DOHH2 (cell line): Measurements from ENCODE around the gene MIAT.

ENCODE experiments used
- H3F3A ChIP-seq: fragments of 200-600 bp; sonication (generic), shearing (Covaris generic); 2 replicates; pipeline ENCODE4 v1.6.0; 2016; ENCODE audit warnings: antibody characterized with exemption, mild to moderate bottlenecking; ENCODE audit not compliant: control insufficient read depth, insufficient read depth
- H3K27ac ChIP-seq: fragments of 200-600 bp; sonication (generic); 2 replicates; pipeline ENCODE4 v1.5.1; 2014; ENCODE audit warnings: low read depth, mild to moderate bottlenecking, low read length, moderate library complexity
- H3K27me3 ChIP-seq: fragments of 200-600 bp; sonication (generic); 2 replicates; pipeline ENCODE4 v1.6.1; 2014; ENCODE audit warnings: mild to moderate bottlenecking, low read length, mixed read lengths; ENCODE audit not compliant: control insufficient read depth
- H3K36me3 ChIP-seq: fragments of 200-600 bp; sonication (generic); 2 replicates; pipeline ENCODE4 v1.6.1; 2014; ENCODE audit warnings: mild to moderate bottlenecking, low read length, moderate library complexity, mixed read lengths; ENCODE audit not compliant: control insufficient read depth
- H3K4me1 ChIP-seq: fragments of 200-600 bp; sonication (generic); 2 replicates; pipeline ENCODE4 v1.6.1; 2014; ENCODE audit warnings: mild to moderate bottlenecking, low read length, mixed read lengths; ENCODE audit not compliant: control insufficient read depth
- H3K4me2 ChIP-seq: fragments of 200-600 bp; sonication (generic); 2 replicates; pipeline ENCODE4 v1.6.0; 2014; ENCODE audit warnings: mild to moderate bottlenecking, low read length, moderate library complexity
- H3K4me3 ChIP-seq: fragments of 200-600 bp; sonication (generic); 2 replicates; pipeline ENCODE4 v1.5.1; 2014; ENCODE audit warnings: mild to moderate bottlenecking, low read length, mixed read lengths
- H3K79me2 ChIP-seq: fragments of 200-600 bp; sonication (generic); 2 replicates; pipeline ENCODE4 v1.6.1; 2014; ENCODE audit warnings: mild to moderate bottlenecking, low read length, mixed read lengths; ENCODE audit not compliant: control insufficient read depth
- H3K9me2 ChIP-seq: fragments of 200-600 bp; sonication (generic); replicated peaks from 2 replicates; pipeline ENCODE4 v1.6.1; 2014; ENCODE audit warnings: mild to moderate bottlenecking, low read length, mixed read lengths; ENCODE audit not compliant: control insufficient read depth
- H3K9me3 ChIP-seq: fragments of 200-600 bp; sonication (generic); 2 replicates; pipeline ENCODE4 v1.6.1; 2014; ENCODE audit warnings: antibody characterized with exemption, low read length, mixed read lengths; ENCODE audit not compliant: control insufficient read depth, insufficient read depth
- H4K20me1 ChIP-seq: fragments of 200-600 bp; sonication (generic); 2 replicates; pipeline ENCODE4 v1.6.0; 2014; ENCODE audit warnings: low read depth, mild to moderate bottlenecking, antibody characterized with exemption, low read length, moderate library complexity; ENCODE audit not compliant: control insufficient read depth, insufficient read depth
- EZH2phosphoT487 ChIP-seq: fragments of 200-600 bp; sonication (generic); IDR thresholded peaks from 2 replicates; pipeline ENCODE4 v1.6.1; 2017; ENCODE audit warnings: borderline replicate concordance, mild to moderate bottlenecking, antibody characterized with exemption, low read length, moderate library complexity, mixed read lengths
- TF ChIP-seq, protein P1 (sequence below): fragments of 200-600 bp; sonication (generic); IDR thresholded peaks from one replicate; pipeline ENCODE4 v1.5.1; 2014; ENCODE audit warnings: antibody characterized with exemption, mild to moderate bottlenecking, low read depth, low read length; ENCODE audit not compliant: poor library complexity, severe bottlenecking

The MIAT gene

DNA sequence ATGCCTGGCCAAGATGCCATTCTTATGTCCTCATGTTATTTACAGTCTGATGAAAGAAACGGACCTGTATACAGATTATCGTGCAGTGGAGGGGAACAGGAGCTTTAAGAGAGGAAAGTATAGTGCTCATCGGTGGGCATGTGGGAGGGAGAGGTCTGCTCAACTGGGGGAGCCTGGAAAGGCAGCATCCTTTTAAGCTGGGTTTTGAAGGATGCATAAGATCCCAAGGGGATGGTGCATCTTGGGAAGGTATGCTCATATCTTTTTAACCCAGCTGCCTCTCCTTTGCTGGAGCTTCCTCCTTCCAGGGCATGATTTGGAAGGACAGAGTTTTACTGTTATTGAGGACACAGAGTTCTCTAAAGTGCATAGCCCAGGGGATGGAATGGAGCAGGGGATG lies 34.8 kb downstream of the MIAT start:
- Histone ChIP-seq H3K79me2 (no peaks in the 10 kb centered on the region), H3K4me3 (no peak overlapping the region), H3K4me2 (no peak overlapping the region), H3K36me3 (no peaks in the 10 kb centered on the region), H3K27ac (no peak overlapping the region), H3K9me3 (no peaks in the 10 kb centered on the region), H3K27me3 (no peaks in the 10 kb centered on the region), H4K20me1 (no peaks in the 10 kb centered on the region), H3K9me2 (no peaks in the 10 kb centered on the region), H3F3A (no peaks in the 10 kb centered on the region), H3K4me1 (no peaks in the 10 kb centered on the region)
- TF ChIP-seq, protein P1, sequence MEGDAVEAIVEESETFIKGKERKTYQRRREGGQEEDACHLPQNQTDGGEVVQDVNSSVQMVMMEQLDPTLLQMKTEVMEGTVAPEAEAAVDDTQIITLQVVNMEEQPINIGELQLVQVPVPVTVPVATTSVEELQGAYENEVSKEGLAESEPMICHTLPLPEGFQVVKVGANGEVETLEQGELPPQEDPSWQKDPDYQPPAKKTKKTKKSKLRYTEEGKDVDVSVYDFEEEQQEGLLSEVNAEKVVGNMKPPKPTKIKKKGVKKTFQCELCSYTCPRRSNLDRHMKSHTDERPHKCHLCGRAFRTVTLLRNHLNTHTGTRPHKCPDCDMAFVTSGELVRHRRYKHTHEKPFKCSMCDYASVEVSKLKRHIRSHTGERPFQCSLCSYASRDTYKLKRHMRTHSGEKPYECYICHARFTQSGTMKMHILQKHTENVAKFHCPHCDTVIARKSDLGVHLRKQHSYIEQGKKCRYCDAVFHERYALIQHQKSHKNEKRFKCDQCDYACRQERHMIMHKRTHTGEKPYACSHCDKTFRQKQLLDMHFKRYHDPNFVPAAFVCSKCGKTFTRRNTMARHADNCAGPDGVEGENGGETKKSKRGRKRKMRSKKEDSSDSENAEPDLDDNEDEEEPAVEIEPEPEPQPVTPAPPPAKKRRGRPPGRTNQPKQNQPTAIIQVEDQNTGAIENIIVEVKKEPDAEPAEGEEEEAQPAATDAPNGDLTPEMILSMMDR = no peak
- TF ChIP-seq EZH2phosphoT487 = no peak

DNA sequence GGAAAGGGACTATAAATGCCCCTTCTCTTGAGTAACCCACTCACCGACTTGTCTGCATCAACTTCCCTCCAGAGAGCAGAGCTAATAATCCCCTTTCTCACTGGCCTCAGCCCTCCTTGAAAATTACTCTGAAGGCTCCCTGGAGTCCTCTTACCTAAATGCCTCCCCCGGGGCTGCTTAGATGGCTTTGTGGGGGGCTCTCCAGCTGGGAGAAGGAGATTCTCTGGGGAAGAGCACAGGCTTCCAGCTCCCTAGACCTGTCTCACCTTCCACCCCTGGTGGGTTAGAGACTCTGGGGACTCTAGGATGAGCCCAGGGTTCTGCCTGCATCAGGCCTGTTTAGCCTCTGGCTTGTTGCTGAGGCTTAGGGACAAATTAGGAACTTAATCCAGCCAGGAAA lies 39.8 kb downstream of the MIAT start:
- no peaks in the 10 kb centered on the region for H3K79me2 ChIP-seq
- no peak overlapping the region for H3K4me2 ChIP-seq
- no peaks in the 10 kb centered on the region for H3K27me3 ChIP-seq
- H4K20me1 ChIP-seq = no peaks in the 10 kb centered on the region
- no peak overlapping the region for H3K27ac ChIP-seq
- H3K9me3 ChIP-seq = no peaks in the 10 kb centered on the region
- H3K36me3 ChIP-seq = peaks cover 8% of the 10 kb centered on the region
- H3F3A ChIP-seq = no peaks in the 10 kb centered on the region; the same call in 1 of the 2 replicates
- H3K4me3 ChIP-seq = no peak overlapping the region
- no peaks in the 10 kb centered on the region for H3K9me2 ChIP-seq
- TF ChIP-seq EZH2phosphoT487 = no peak
- TF ChIP-seq, protein P1 = no peak
- no peaks in the 10 kb centered on the region for H3K4me1 ChIP-seq

DNA sequence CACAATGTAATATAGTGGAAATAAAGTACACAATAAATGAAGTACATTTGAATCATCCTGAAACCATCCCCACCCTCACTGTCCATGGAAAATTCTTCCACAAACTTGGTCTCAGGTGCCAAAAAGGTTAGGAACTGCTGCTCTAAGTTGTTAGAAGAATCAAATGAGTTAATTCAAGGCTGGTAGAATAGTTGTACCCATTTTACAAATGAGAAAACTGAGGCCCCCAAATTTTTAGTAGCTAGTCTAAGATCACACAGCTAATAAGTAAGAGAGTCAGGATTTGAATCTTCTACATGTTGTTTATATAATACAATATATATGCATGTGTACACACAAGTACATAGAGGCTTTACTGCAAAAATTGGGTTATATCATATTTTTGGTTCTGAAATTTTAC lies 43.1 kb downstream of the MIAT start:
- H3K36me3 ChIP-seq = peaks cover 8% of the 10 kb centered on the region
- H3K9me3 ChIP-seq = no peaks in the 10 kb centered on the region
- H4K20me1 ChIP-seq = no peaks in the 10 kb centered on the region
- no peaks in the 10 kb centered on the region for H3K79me2 ChIP-seq
- no peaks in the 10 kb centered on the region for H3K27me3 ChIP-seq
- no peaks in the 10 kb centered on the region; the same call in 1 of the 2 replicates for H3F3A ChIP-seq
- TF ChIP-seq EZH2phosphoT487 = no peak
- TF ChIP-seq, protein P1 = no peak
- no peaks in the 10 kb centered on the region for H3K9me2 ChIP-seq
- no peak overlapping the region for H3K4me3 ChIP-seq
- no peaks in the 10 kb centered on the region for H3K4me1 ChIP-seq
- H3K27ac ChIP-seq = no peak overlapping the region
- no peak overlapping the region for H3K4me2 ChIP-seq
